HuH-7 (cell line): ENCODE results near the gene HDAC4.

Experiments
- DNase-seq: peaks from one replicate; pipeline ENCODE4 v3.0.0; 2011; ENCODE audit warnings: low spot score

The HDAC4 gene

DNA sequence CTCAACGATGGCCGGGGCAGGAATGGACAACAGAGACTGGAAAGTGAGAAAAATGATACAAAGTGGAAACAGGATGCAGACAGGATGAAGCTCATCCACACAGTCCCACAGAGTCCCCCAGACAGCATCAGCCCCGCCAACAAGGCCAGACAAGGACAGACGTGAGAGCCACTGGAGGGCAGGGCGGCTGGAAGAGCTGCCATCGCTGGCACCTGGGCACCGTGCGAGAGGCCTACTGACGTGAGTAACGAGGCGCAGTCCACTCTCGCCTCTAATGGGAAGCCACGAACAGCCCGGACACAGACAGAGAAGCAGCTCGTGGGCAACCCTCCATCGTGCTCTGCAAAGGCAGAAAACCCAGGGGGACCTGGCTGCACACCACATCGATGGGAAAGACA is 17.1 kb downstream of the HDAC4 start:
- DNase-seq = no peak

DNA sequence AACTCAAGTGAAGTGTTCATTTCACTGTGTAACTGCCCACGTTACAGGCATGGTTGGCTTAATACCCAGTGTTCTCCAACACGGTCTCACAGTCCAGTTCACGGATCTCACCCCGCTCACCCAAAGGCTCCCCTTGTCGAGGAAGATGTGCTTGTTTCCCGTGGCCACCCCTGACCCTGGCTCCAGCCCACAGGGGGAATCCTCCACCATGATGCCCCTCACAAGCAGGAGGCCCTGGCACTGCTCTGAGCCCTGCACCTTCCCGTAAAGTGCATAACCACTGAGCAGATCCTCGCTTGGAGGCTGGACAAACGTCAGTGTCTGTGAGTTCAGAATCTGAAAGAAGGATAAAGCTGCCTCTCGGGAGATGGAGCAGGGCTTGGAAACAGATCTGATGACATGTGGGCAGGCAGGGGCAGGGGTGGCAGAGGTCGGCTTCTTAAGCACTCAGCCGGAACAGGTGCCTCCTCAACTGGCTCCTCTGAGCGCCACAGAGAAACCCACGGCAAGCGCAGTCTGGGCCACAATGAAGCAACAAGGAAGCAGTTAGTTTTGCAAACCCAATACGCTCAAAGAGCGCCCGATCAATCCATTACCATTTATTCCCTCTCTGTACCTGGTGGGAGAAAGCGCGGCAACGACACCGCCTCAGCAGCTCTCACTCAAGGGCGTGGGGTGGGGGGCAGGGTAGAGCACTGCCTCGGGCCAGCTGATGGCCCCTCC is 17.6 kb downstream of the HDAC4 start:
- no peak for DNase-seq

DNA sequence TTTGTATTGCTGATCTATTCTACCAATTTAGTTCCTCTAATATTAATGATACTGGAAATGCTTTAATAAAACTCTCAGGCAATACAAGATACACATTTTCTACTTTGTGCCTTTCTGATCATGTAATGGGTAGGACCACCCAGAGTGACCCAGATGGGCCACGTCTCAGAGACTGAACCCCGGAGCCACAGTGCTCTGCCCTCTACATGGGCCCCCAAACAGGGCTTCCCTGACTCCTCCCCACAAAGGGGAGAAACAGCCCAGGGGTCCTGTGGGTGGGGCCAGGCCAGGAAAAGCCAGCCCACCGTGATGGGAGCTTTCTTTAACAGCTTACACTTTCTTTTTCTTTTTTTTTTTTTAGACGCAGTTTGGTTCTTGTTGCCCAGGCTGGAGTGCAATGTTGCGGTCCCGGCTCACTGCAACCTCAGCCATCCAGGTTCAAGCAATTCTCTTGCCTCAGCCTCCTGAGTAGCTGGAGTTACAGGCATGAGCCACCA is 18.4 kb downstream of the HDAC4 start:
- DNase-seq = no peak

DNA sequence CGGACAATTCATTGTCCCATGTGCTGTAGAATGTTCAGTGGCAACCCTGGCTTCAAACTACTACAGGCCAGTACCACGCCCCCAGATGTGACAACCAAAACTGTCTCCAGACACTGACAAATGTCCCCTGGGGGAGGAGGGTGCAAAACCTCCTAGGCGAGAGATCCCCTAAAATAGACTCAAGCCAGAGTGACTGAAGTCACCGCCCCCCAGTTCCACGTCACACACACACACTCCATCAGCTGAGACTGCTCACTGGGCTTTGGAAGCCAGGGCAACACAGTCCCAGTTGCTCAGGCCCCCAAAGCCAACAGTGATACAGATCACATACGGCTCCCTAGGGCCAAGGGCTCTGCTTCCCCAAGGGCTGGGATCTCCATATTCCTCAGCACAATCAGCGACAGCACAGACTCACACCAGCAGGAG is 19.1 kb downstream of the HDAC4 start:
- DNase-seq = no peak

DNA sequence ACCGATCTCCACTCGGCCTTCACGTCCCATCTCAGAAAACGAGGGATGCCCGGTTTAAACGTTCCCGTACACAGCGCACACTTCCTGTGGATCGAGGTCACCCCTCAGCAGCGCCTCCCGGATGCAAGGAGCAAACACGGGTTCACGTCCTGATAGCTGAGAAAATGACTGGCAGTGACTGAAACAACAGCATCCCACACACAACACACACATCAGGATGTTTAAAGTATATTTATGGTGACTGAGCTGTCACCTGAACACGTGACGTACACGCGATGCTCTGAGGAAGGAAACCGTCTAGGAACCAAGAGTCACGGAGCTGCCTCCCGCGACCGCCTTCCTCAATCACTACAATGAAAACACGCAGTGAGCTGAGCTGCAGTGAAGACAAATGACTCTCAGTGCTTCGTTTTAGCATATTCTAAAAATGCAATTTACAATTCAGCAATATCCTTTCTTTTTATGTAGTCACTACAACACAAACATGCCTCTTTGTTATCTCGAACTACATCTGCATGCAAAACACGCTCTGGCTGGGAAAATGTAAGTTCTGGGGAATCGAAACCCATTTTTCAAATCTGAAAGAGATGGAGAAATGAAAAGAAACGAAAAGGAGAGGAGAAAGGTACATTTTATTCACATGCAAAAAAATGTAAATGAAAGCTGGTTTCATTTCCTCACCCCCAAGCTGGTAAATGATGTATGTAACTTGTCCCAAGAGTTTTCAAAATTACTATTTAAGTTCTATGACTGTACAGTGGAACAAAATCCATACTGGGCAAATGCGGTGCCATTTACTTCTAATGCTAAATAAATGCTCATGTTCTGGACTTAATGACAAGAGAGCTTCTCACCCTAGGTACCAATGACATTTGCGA is 19.8 kb downstream of the HDAC4 start:
- DNase-seq = no peak

DNA sequence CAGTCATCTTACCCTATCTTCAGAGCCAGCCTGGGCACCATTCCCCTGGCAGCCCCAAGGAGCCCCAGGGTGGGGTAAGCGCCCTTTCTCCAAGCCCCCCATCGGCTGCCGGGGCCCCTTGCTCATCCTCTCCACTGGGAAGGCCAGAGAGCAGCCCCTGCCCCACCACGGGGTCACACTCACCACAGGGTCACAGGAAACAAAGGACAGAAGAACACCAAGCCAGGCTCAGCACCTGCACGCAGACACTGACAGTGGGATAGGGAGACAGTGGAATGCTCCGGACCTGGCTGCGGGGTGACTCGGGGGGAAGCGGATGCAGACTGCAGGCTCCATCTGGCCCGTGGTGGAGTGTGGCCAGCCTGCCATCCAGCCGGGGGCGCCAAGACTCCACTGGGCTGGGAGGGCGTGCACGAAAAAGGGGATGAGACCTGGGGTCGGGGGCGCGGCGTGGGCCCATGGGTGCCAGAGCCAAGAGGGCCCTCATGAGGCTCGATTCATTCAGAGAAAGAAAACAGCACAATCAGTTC is 21.1 kb downstream of the HDAC4 start:
- no peak for DNase-seq

DNA sequence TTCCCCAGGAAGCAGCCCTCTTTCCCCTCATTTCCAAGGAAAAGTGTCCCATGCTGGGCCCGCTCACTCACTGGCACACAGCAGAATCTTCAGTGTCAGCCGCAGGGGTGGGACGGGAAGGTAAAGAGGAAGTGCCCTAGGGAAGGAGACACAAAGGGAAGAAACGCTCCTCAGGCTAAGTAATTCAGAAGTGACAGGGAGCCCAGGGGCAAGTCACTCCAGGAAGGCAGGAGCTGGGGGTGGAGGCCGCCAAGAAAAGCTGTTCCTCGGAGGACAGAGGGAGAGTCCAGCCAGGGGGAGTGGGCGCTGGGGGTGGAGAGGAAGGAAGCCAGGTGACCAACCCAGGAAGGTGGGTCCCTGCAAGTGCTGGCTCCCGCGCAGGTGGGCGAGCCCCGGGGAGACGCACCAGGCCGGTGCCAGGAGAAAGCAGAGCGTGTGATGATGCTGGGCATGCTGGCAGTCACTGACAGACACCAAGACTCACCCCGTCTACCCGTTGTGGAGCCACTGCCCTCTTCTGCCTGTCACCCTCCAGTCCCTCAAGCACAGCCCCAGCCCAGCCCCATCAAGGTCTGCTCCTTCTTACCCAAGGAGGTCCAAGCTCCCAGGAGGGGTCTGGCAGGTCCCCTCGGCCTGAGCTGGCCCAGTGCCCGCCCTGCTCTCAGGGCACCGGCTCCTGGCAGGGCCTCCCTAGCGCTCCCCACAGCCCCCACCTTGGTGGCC is 21.7 kb downstream of the HDAC4 start:
- no peak for DNase-seq

DNA sequence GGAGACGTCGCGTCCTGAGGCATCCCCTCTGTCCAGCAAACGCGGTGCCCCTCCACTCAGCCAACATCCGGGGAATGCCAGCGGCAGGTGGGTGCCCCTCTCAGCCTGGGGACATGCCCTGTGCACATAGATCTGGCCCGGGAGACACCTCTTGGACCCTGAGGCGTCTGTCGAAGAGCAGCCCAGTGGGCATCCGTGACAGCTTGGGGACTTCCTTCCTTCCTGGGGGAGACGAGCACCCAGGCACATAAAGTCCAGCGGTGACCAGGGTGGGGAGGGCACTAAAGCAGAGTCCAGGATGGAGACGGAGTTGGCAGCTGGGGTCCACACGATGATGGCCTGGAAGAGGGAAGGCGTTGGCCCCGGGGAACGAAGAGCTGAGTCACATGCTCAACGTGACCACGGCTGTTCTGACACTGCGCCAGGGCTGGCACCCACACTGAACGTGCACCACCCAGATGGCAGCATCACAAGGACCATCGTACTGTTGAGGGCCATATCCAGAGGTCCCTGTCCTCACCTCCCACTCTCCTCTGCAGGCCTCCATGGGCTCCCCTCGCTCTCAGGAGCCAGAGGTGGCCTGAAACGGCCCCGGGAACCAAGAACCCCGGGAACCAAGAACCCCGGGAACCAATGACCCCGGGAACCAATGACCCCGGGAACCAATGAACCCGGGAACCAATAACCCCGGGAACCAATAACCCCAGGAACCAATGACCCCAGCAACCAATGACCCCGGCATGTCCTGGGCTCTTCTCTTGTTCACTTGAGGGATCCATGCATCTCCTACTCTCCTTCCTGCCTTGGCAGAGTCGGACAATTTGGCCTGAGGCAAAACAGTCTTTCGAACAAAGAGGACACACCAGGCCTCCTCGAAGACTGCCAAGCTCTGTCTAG is 22.6 kb downstream of the HDAC4 start:
- DNase-seq = no peak

DNA sequence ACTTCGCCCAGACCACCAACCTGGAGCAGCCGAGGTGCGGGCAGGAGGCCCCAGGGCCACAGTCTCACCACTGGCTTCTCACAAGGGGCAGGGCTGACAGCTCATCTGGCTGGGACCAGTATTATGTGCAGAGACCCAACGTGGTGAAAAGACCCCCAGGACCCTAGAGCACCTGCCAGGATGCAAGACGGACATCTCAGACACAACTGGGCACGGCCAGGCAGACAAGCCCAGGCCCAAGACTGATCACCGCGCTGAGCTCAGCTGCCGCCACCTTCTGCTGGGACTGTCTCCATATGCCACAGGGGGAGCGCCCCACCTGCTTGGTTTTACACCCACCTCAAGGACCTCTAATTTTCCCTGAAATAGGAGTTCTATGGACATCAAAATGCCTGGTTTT is 23.2 kb downstream of the HDAC4 start:
- no peak for DNase-seq

DNA sequence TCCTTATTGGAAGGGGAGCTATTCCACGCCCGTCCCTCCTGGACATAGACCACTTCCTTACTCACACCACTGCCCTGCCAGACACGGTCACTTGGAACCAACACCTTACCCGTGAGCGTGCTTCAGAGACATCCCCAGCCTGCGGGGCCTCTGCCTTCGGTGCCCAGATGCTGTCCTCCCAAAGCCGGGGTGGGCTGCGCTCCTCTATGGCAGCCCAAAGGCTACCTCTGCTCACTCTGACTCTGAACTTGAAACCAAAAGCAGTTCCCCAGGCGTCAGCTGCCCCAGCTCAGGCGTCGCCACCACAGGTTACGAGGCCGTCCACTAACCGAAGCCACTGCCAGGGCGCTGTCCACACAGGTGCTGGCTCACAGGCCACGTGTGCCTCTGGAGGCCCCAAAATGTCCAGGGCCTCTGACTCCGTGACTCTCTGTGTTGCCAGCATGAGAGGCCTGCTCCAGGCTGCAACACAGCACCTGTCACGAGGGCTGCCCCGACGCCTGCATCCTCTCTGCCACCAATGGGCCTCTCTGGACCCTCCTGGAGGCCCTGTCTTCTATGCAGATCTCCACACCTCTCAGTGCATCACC is 23.8 kb downstream of the HDAC4 start:
- no peak for DNase-seq

DNA sequence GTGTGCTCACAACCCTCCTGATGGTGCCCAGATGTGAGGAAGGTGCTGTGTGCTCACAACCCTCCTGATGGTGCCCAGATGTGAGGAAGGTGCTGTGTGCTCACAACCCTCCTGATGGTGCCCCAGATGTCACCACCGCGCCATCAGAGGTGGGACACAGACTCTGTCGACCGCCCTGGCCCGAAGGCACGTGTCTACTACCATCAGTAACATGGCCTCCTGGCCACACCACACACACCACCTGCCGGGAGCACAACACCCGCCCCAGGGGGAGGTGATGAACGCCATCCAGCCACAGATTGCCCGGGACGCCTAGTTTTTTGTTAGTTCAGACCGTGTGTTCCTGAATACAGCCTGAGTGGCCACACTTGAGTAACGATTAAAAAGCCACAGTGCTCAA is 24.5 kb downstream of the HDAC4 start:
- no peak for DNase-seq

DNA sequence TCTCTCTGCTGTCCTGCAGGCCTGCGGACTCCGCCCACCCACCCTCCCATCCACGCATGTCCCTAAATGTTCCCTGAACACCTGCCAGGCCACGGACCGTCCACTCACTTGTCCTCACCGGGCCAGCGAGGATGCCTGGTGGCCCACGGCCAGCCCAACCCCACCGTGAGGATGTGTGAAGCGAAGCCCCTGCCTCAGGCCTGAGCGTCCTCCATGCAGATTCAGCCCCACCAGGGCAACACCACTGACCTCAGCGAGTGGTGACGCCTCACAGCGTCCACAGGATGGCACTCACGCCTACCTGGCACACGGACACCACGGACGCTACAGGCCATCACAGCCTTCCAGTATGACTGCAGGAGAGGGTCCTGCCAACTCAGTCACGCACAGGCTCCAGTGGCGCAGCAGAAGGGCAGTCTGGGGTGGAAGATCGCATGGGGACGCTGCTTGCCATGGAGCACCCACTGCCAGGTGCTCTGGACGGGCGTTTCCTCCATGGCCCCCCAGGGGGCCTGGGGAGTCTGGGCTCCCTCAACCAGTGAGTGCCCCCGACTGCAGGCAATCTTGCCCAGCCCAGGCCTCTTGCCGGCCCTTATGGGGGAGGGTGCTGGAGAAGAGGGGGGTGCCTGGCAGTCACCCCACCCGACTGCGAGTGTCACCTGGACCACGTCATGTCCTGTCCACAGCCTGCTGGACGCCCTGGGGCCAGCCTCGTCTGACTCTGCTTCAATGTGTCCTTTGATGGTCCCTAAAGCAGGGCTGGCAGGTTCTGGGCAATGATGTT is 25.4 kb downstream of the HDAC4 start:
- DNase-seq = no peak

DNA sequence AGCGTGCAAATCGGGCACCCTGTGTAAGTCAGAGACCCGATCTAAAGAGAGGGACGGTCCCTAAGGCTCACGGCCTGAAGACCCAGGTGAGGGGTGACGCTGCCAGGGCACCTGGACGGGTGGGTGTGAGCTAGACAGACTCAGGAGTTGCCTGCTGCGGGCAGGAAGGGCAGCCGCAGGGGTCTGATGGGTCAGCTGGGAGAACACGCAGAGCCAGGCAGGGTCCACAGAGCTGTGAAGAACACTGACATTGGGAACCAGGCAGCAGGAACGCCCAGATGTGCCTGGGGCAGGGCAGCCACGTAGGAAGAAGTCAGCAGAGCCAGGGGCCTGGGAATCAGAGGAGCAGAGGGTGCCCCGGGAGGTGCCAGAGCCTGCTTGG is 25.9 kb downstream of the HDAC4 start:
- DNase-seq = no peak

DNA sequence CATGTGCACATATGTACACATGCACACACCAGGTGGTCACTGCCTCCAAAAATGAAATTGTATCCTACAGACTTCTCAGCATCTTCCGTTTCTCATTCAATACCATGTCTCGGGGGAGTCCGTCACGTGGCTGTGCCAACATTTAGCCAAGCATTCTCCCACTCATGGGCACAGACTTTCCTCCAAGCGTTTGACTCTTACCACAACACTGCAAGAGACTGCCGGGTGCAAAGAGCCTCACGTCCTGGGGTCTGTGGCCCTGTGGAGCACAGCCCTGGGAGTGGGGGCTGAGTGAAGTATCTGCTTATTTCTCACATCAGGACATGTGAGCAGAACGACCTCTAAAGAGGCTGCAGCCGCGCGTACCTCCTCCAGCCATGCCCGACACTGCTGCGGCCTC is 28.0 kb downstream of the HDAC4 start:
- DNase-seq = no peak

DNA sequence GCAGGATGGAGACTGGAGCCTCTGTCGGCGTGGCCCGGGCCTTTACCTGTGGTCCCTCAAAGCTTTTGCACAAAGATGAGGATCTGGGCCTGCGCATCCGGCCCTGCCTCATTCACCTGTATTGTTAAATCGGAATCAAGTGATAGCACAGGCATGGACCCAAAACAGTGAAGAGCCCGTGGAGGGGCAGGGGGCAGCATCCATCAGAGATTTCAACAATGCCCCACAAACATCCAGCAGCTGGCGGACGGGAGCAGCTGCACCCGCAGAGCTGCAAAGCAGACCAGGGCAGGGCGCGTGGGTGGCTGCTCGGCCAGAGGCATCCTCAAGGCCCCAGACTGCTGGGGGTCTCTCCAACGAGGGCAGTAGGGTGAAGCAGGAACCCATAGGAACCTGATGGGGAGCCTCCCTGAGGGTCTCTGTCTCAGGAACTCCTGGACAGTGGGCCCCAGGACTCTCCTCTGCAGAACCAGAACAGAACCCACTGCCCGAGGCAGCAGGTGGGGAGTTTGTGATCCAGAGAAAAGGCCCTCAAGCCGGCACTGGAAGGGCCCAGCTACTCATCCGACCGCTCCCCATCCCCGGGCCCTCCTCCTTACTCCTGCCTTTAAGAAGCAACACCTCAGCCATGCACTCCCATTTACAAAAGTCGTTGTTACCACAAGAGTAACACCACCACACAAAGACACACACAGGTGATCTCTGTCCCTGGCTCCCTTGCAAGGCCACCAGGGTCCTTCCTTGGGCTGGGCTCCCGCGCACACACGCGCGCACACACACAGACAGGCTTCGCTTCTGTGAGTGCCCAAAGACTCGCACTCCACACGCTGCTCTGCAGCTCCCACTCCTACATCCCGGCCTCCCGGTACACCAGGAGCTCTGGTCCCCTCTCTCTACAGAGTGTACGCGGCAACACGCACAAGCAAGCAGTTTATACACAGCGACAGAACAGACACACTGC is 28.8 kb downstream of the HDAC4 start:
- no peak for DNase-seq

DNA sequence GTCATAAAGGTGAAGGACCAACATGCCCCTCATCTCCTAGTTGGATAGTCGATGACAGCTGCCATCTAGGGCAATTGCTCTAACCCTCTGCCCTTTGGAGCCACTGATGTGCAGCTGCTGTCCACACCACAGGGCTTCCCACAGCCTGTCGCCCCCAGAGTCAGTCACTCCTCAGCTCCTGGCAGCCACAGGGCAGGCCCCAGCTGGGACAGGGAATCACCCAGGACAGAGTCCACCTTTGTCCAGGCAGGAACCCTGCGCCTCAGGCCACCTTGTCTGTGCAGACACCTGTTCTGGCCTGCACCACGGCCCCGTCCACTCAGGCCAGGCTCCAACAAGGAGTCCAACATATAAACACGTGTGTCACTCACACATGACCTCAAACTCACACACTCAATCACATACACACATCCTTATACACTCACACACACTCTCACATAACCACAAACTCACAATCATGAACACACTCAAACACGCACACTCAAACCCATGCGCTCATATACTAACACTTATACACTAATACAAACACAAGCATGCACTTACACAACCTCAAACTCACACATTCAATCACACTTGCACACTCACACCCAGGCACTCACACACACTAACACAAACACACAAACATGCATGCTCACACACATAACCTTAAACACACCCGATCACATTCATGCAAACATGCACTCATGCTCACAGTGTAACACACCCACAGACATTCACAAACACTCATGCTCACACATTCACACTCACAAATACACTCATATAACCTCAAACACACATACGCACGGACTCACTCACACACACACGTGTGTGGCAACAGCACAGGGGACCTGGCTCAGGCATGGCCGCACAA is 29.7 kb downstream of the HDAC4 start:
- DNase-seq = no peak

DNA sequence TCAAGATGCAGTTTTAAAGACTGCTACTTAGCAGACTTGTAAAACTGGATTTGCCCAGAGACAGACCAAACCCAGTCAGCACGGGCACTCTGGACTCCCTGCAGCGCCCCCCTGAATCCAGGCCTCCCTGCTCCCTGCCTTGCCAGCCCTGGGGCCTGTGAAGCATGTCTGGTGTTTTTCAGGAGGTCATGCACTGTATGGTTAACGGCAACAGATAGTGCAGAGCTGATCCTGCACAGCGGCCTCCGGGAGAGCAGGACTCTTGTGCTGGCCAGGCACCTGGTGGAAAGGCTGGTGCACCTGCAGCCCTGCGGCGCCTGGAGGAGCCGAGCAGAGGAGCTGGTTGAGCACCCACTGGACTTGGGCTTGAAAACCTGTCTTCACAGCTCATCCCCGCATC is 30.4 kb downstream of the HDAC4 start:
- no peak for DNase-seq

DNA sequence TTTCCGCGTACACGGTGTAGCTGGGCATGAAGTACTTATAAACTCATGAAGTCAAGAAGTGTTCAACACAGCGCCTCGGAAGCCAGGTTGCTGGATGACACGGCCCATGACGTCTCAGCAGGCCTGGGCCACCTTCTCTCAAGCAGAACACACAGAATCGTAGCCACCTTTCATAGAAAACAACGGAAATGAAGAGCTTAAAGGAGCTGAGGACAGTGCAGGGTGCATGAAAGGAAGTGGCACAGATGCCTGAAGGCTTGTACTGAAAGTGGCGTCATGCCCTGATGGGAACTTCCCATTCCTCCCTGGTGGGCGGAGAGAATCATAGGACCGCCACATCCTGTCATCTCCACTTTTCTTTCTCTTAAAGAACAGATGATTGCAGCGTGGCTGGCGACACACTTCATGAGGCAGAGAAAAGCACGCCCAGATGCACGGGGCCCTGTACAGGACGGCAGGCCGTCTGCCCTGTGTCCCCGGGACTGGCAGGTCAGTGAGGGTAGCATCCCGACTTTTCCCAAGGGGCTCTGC is 31.1 kb downstream of the HDAC4 start:
- no peak for DNase-seq
